Endothelial cell of umbilical vein (primary cell): ENCODE results near the gene DMXL1. TPM values are rescaled to one million over a fixed set of nuclear protein-coding genes. Genes with fewer than 3 reads are reported as not detected.
A peak's percentile ranks its signal among the peaks of the same experiment; 100 is the strongest.

Experiments
- BruUV-seq: library from RNA; stranded (reverse); fragments of 400-500 nt; replicated peaks from 2 replicates; lab custom pipeline; 2021; lab: Mats Ljungman, UMichigan
- CTCF ChIA-PET: fragments of 300-600, 350-600 bp; sonication (Branson Sonifier 250); formaldehyde crosslinking; loops from one replicate; lab custom pipeline; 2021; ENCODE audit warnings: antibody characterized with exemption, inconsistent platforms; lab: Charles Lee
- POLR2A ChIA-PET: fragments of 300-600, 350-600 bp; sonication (Branson Sonifier 250); formaldehyde crosslinking; loops from one replicate; lab custom pipeline; 2021; ENCODE audit warnings: antibody characterized with exemption, inconsistent platforms; lab: Charles Lee
- DNase-seq: peaks from one replicate; pipeline ENCODE4 v3.0.0-alpha.2; 2011; ENCODE audit warnings: low read depth, low spot score
- FAIRE-seq: peaks from 2 replicates; lab custom pipeline; 2011; peaks lifted over from hg19 to GRCh38; lab: Jason Lieb, UNC
- H2AFZ ChIP-seq: 2 replicates; pipeline ENCODE4 v1.6.0; 2012; ENCODE audit warnings: low read depth, low read length, control low read depth, inconsistent platforms
- H3K27ac ChIP-seq: 2 replicates; pipeline ENCODE4 v1.5.1; 2011; ENCODE audit warnings: low read depth, mild to moderate bottlenecking, control low read depth, low read length, moderate library complexity; ENCODE audit not compliant: insufficient read depth
- H3K27me3 ChIP-seq, 2 experiments: 2 replicates each; pipeline versions ENCODE4 v1.6.0 to v1.6.1; 2011; ENCODE audit warnings: low read length in 2 of 2, mixed read lengths in 1 of 2; ENCODE audit not compliant: control insufficient read depth in 2 of 2, insufficient read depth in 2 of 2
- H3K36me3 ChIP-seq, 2 experiments: 2 replicates in 1 of 2; 3 replicates in 1 of 2; pipeline ENCODE4 v1.5.1; 2011; ENCODE audit warnings: low read length in 2 of 2, mild to moderate bottlenecking in 1 of 2, moderate library complexity in 1 of 2; ENCODE audit not compliant: control insufficient read depth in 2 of 2, insufficient read depth in 2 of 2; ENCODE audit errors: extremely low read depth in 1 of 2
- H3K4me1 ChIP-seq: 3 replicates; pipeline ENCODE4 v1.5.1; 2011; ENCODE audit warnings: mild to moderate bottlenecking, low read length; ENCODE audit not compliant: control insufficient read depth, insufficient read depth; ENCODE audit errors: extremely low read depth
- H3K4me2 ChIP-seq: 2 replicates; pipeline ENCODE4 v1.6.1; 2011; ENCODE audit warnings: low read length, control low read depth, mixed read lengths; ENCODE audit not compliant: insufficient read depth
- H3K4me3 ChIP-seq, 3 experiments: fragments of 200-600 bp in 1 of 3; sonication (generic), shearing (Covaris generic) in 1 of 3; replicated peaks in 1 of 3; 2 replicates each; pipeline ENCODE4 v1.5.1; 2011 to 2016; ENCODE audit warnings: control low read depth in 3 of 3, low read length in 3 of 3, mild to moderate bottlenecking in 2 of 3, inconsistent platforms in 1 of 3, low read depth in 1 of 3, moderate library complexity in 1 of 3; ENCODE audit not compliant: insufficient read depth in 1 of 3
- H3K79me2 ChIP-seq: 2 replicates; pipeline ENCODE4 v1.6.0; 2012; ENCODE audit warnings: low read length, inconsistent platforms; ENCODE audit not compliant: control insufficient read depth, insufficient read depth
- H3K9ac ChIP-seq: replicated peaks from 2 replicates; pipeline ENCODE3; 2011; ENCODE audit warnings: low read length, control low read depth; ENCODE audit not compliant: insufficient read depth; ENCODE audit errors: extremely low read depth
- H3K9me1 ChIP-seq: replicated peaks from 3 replicates; pipeline ENCODE4 v1.6.0; 2011; ENCODE audit warnings: mild to moderate bottlenecking, low read length; ENCODE audit not compliant: control insufficient read depth, insufficient read depth; ENCODE audit errors: extremely low read depth
- H3K9me3 ChIP-seq: replicated peaks from 2 replicates; pipeline ENCODE4 v1.5.1; 2012; ENCODE audit warnings: low read length, inconsistent platforms; ENCODE audit not compliant: control insufficient read depth, insufficient read depth
- H4K20me1 ChIP-seq: replicated peaks from 2 replicates; pipeline ENCODE3; 2011; ENCODE audit warnings: mild to moderate bottlenecking, low read length; ENCODE audit not compliant: control insufficient read depth, insufficient read depth; ENCODE audit errors: extremely low read depth
- CTCF ChIP-seq, 2 donors: IDR thresholded peaks; 1 replicate in 1 of 2; 2 replicates in 1 of 2; pipeline ENCODE4 v1.5.1; 2011; ENCODE audit warnings: low read length in 2 of 2, mild to moderate bottlenecking in 2 of 2, moderate library complexity in 2 of 2, control low read depth in 1 of 2, inconsistent platforms in 1 of 2, low read depth in 1 of 2; ENCODE audit not compliant: insufficient read depth in 1 of 2; ENCODE audit errors: extremely low read depth in 1 of 2
- GATA2 ChIP-seq: IDR thresholded peaks from 2 replicates; pipeline ENCODE4 v1.7.0; 2011; ENCODE audit warnings: low read depth, mild to moderate bottlenecking, moderate library complexity, mixed read lengths, low read length; ENCODE audit not compliant: insufficient read length, insufficient read depth
- MYC ChIP-seq: IDR thresholded peaks from one replicate; pipeline ENCODE4 v1.6.1; 2011; ENCODE audit warnings: mild to moderate bottlenecking, low read depth, low read length
- dilution Hi-C: fragments of 300-500 bp; cut with MboI; formaldehyde crosslinking; loops from one replicate; pipeline ENCODE4 v1.15.0; 2019; ENCODE audit warnings: low sequenced_read_pairs; ENCODE audit not compliant: extremely low pct_ligation_motif_present
- intact Hi-C: fragments of 100-400 bp; cut with micrococcal nuclease; formaldehyde crosslinking; loops from one replicate; pipeline ENCODE4 v1.10.0; 2022
- polyA plus RNA-seq, 4 experiments: library from polyadenylated mRNA; depleted of rRNA in 3 of 4; stranded (reverse) in 3 of 4; unstranded in 1 of 4; fragments of >200 nt; gene quantifications; 2 replicates each; pipeline versions ENCODE4 v1.2.1 to v1.2.3, GENCODE V29; 2011 to 2012; ENCODE audit warnings: missing spikeins in 1 of 4
- total RNA-seq: library from RNA; stranded (reverse); gene quantifications from 2 replicates; pipeline ENCODE4 v1.2.3, GENCODE V29; 2021

The DMXL1 gene
- total and polyA plus RNA-seq, 2 donors (not counting 3 experiments of a cell fraction or from before 2014, with no cell fraction given), result 5.4 to 24.7 TPM

GRCh38 chr5:119269061-119269944, 198.4 kb downstream of the DMXL1 start:
- Histone ChIP-seq H4K20me1 (no peaks in the 10 kb centered on the region), H3K9ac (peak overlapping the region; percentile 92), H3K27ac (peak overlapping the region; percentile 75), H3K9me1 (no peaks in the 10 kb centered on the region), H3K9me3 (no peaks in the 10 kb centered on the region), H2AFZ (peak overlapping the region; percentile 100), H3K27me3 (peaks cover 0 to 5% of the 10 kb centered on the region in 2 experiments), H3K36me3 (no peaks in the 10 kb centered on the region), H3K4me3 (peak overlapping the region; percentile 73 to 99 (median 96)), H3K4me1 (peaks cover 10% of the 10 kb centered on the region), H3K79me2 (no peaks in the 10 kb centered on the region), H3K4me2 (peak overlapping the region; percentile 97)
- DNase-seq (peak; percentile 73), FAIRE-seq (peak; percentile 78)
- POLR2A ChIA-PET, result interaction anchor here (1.0 to 1.8 kb wide), 2 partner anchors 65 to 198 kb away, joined by 3 to 6 read pairs; partner anchors contain the start of gene DMXL1
- TSS peak; percentile 61 for BruUV-seq
- dilution Hi-C loops, result no loop called here
- TF ChIP-seq CTCF (IDR thresholded peaks at IDR 0.05; ENCODE audit: extremely low read depth in 1 of 2, insufficient read depth in 1 of 2, low read depth in 1 of 2, low read length in 2 of 2) (no peak), MYC (no peak), GATA2 (peak; percentile 83)
- intact Hi-C loops, result loop anchor here (5.0 kb wide), 1 partner anchor 123 kb away; no protein-coding TSS in a partner anchor
- CTCF ChIA-PET, result interaction anchor here (1.3 to 2.2 kb wide), 5 partner anchors 65 to 281 kb away, joined by 4 to 20 read pairs (median 5); partner anchors contain the start of gene DTWD2
